HG03342 (cell line): ENCODE measurements around the gene BAHCC1.
"Not testable (repeated sequence)": the region's sequence is repeated elsewhere in the genome, so short reads cannot be mapped to it uniquely, and the experiment has no call there.

Experiments used
- ATAC-seq: cut with Tn5 transposase; IDR thresholded peaks from one replicate; pipeline ENCODE4 v1.9.1; 2021; ENCODE audit warnings: mild to moderate bottlenecking, moderate library complexity; ENCODE audit not compliant: unreplicated experiment

Gene BAHCC1

GRCh38 chr17:81394921-81395599 lies at the start of gene BAHCC1:
BAHCC1 (plus strand) TSS chr17:81395457; CDS start chr17:81399740, 4,283 bp downstream.
- ATAC-seq = no peak

DNA sequence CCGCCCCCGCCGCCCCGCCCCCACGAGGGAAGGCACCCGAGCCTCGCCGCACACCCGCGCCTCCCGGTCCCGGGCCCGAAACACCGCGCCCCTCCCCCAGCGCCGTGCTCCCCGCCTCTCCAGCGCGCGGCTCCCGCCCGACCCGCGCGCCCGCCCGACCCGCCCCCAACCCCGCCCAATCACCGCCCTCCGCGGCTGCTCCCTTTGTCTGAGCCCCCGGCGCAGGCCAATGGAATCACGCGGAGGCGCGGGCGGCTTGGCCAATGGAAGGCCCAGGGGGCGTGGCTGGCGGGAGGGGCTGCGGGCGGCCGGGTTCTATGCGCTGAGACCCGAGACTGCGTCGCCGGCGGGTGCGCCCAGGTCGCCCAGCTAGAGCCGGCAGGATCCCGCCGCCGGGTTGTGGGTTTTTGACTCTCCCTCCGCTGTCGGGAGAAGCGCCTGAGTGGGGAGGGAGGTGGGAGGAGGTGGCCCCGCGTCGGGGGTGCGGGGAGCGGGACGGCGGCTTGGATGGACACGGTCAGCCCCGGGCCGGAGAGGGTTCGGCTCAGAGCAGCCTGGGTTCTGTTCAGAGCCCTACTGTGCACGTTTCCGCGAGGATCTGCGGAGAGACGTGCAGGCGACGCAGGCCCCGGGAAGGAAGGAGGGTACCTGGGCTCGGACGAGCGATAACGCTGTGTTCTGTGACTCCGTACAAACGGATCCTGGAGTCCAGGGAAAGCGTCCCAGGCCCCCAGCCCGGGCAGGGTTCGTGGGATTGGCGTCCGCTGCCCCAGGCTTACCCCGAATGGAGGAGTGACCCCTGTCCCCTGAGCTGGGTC lies 49.0 kb upstream of the BAHCC1 start:
- peak; percentile 80 for ATAC-seq

- no peak for ATAC-seq
These were observed 48.3 kb upstream of the BAHCC1 start for GRCh38 chr17:81346908-81347349.

DNA sequence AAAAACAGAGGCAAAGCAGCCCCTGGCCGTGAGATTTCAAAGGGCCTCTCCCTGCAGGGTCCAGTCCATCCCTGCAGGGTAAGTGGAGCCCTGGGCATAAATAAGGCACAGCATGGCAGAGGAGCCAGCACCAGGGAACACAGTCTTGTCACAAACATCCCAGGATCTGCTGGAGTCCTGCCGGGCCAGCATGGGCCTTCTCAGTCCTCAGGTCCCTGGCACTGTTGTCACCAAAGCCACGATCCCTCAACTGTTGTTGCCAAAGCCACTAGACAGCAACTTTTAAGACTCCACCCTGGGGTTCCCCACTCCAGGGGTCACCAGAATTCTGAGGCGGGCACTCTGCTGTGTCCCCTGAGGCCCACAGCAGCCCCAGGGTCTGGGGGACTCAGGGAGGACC lies 47.8 kb upstream of the BAHCC1 start:
- ATAC-seq = no peak

- no peak for ATAC-seq
These were observed 46.9 kb upstream of the BAHCC1 start for GRCh38 chr17:81348097-81349055.

DNA sequence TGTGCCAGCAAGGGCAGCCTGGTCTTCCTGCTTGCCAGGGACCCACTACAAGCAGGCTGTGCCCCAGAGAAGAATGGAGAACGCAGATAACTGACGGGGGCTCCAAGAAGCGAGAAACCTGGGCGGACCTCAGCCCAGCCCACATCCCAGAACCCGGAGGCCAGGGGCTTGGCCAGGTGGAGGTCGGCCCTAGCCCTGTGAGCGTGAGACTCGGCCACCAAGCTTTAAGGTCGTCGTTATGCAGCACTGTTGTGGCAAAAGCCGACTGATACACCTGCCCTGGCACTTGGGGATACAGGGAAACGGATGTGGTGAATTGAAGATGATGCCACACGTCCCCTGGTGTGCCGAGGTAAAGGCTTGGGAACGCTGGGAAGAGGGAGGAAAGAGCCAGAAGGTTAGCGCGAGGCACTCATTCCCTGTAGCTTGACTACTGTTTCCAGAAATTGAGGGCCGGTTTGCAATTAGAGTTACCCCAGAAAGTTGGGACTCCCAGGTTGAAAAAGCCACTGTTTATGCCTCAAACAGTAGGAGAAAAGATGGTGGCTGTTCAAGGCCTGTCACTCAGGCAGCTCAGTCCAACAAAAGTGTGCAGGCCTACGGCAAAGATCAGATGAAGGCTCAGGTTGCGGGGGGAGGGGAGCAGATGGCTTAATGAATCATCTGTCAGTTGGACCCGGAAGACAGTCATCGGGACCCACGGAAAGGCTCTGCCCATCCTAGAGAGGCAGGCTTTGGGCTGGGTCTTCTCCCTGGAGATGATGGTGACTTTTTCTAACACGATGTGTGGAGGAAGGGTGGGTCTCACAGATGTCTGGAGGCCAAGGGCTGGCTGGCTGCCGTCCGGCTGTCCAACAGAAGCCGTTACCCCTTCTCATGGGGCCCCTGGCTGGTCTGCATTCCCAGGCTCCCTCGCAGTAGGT lies 45.6 kb upstream of the BAHCC1 start:
- no peak for ATAC-seq

DNA sequence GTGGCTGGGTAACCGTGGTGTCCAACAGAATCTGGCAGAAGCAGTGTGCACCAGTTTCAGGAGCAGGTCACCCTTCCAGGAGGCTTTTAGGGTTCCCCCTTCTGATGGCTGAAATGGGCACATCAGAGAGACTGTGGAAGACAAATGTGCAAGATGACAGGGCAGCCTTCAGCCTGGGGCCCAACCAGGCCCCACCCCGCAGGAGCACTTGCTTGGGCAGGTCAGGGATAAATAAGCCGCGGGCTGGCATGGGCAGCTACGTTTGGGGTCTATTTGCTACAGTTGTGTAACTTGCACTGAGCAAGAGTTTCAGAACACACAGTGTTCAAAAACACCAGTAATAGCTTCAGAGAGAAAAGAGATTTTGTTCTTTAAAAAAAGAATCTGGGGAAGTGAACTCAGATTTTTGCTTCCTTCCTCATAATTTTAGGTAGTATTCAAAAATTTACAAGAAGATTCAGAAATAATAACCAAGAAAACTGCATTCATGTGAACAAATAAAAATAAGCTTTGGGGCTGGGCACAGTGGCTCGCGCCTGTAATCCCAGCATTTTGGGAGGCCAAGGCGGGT lies 44.9 kb upstream of the BAHCC1 start:
- ATAC-seq = no peak

GRCh38 chr17:81351329-81352052 lies 43.8 kb upstream of the BAHCC1 start:
- ATAC-seq = not testable (repeated sequence)

DNA sequence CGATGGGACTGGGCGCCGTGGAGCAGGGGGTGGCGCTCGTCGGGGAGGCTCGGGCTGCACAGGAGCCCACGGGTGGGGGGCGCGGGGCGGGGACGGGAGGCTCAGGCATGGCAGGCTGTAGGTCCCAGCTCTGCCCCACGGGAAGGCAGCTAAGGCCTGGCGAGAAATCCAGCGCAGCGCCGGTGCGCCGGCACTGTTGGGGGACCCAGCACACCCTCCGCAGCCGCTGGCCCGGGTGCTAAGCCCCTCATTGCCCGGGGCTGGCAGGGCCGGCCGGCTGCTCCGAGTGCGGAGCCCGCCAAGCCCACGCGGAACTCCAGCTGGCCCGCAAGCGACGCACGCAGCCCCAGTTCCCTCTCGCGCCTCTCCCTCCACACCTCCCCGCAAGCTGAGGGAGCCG lies 43.2 kb upstream of the BAHCC1 start:
- not testable (repeated sequence) for ATAC-seq

DNA sequence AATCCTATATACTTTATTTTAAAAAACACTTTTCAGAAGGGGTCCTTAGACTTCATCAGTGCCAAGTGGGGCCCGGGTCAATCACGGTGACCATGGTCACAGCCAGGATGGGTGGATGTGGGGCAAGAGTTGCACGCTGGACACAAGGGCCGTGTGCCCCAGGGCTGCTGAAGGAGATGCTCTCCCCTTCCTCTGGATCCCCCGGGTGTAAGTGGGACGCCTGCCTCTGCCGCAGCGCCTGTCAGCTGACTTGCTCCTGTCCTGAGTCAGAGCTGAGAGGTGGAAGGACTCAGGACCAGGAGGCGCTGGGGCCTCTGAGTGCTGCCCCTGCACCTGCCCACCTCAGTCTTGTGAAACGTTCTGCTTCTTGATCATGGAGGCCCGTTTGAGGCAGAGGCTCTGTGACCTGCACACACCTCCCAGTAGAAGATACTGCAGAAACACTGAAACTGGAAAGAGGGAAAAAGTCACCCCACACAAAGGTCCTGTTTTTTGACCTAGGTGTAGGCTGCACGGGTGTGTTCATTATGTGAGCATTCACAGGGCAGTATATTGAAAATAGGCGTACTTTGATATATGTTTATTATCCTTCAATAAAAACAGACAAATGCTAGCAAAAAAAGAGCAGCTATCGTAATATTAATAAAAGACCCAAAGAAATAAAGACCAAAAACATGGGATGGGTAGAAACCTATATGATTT lies 40.9 kb upstream of the BAHCC1 start:
- no peak for ATAC-seq

DNA sequence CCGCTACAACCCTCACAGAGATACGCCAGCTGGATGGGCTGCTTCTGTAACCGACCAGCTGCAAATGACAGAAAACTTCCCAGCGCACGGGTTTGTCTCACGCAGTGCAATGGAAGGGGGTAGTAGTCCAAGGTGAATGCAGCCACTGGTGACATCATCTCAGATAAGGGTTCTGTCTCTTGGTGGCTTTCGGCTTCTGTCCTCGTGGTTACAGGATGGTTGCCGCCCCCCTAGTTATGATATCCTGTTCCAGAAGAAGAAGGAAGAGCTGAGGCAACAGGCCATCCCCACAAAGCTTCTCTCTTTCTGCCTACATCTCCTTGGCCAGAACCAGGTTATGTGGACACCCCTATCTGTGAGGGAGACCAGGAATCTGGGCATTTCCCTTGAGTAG lies 40.3 kb upstream of the BAHCC1 start:
- ATAC-seq = no peak

DNA sequence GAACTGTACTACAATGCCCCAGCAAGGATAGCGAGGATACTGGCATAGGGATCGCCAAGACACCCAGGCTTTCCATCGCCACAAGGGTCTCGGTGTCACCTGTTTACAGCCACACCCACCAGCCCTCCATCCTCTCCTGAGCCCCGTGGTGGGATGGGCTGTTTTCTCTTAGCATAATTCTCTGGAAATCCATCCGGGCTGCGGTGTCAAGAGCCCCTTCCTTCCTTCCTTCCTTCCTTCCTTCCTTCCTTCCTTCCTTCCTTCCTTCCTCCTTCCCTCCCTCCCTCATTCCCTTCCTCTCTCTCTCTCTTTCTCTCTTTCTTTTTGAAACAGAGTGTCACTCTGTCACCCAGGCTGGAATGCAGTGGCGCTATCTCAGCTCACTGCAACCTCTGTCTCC lies 36.0 kb upstream of the BAHCC1 start:
- no peak for ATAC-seq

- not testable (repeated sequence) for ATAC-seq
These were observed 33.3 kb upstream of the BAHCC1 start for GRCh38 chr17:81362001-81362400.

- ATAC-seq = no peak
These were observed 30.7 kb upstream of the BAHCC1 start for GRCh38 chr17:81364278-81365147.

- no peak for ATAC-seq
These were observed 30.1 kb upstream of the BAHCC1 start for GRCh38 chr17:81365148-81365600.

GRCh38 chr17:81365601-81366585 lies 29.4 kb upstream of the BAHCC1 start:
- ATAC-seq = no peak
